Spleen (tissue), 7 donors: ENCODE measurements around the gene SESN3.

Source experiments
- CTCF ChIP-seq, 11 experiments: fragments of 200-600 bp in 7 of 11; fragments of 450-650 bp in 4 of 11; sonication (generic) in 4 of 11; IDR thresholded peaks in 8 of 11; conservative IDR thresholded peaks in 3 of 11; 1 replicate in 7 of 11; 2 replicates in 4 of 11; pipeline versions ENCODE4 v1.4.0 to v1.8.0; 2016 to 2021; ENCODE audit warnings: antibody characterized with exemption in 11 of 11, inconsistent platforms in 4 of 11, mild to moderate bottlenecking in 1 of 11
- POLR2AphosphoS5 ChIP-seq, 3 donors: sonication (generic); formaldehyde crosslinking; IDR thresholded peaks; one replicate each; pipeline ENCODE4 v1.5.1; 2017; ENCODE audit warnings: antibody characterized with exemption in 3 of 3
- donor health status: DM: no; HTN: no; CAD: no; lungs with moderate emphysema.
- donor health status: DM: no; HTN: no; CAD: no.
- donor health status: DM: no; HTN: no; CAD: no.

- TF ChIP-seq POLR2AphosphoS5 (IDR thresholded peaks at IDR 0.05) (no peak), CTCF (IDR thresholded peaks at IDR 0.05 in 8 of 11, conservative IDR thresholded peaks at IDR 0.05 in 3 of 11) (no peak)
These were observed 36.7 kb upstream of the SESN3 start for GRCh38 chr11:95267601-95268213.
